ENCODE data around the gene TFAP2E.

The TFAP2E gene

GRCh38 chr1:35561297-35561971 lies 11.7 kb upstream of the TFAP2E start:
- H3K27ac ChIP-seq: no peak overlapping the region
- no peak for DNase-seq
- H3K9me3 ChIP-seq (ENCODE audit: severe bottlenecking): no peaks in the 10 kb centered on the region
- no peak overlapping the region for H3K4me3 ChIP-seq (ENCODE audit: low read depth, low read length)
- H3K36me3 ChIP-seq: peaks cover 50% of the 10 kb centered on the region
- TF ChIP-seq CTCF (IDR thresholded peaks at IDR 0.05; ENCODE audit: low read depth, low read length): no peak
- no peaks in the 10 kb centered on the region for H3K27me3 ChIP-seq (ENCODE audit: insufficient read depth, low read depth, severe bottlenecking)

GRCh38 chr1:35561972-35562680 lies 11.0 kb upstream of the TFAP2E start:
- Histone ChIP-seq H3K27me3 (ENCODE audit: insufficient read depth, low read depth, severe bottlenecking) (no peaks in the 10 kb centered on the region), H3K4me3 (ENCODE audit: low read depth, low read length) (no peak overlapping the region), H3K36me3 (peaks cover 48% of the 10 kb centered on the region), H3K27ac (no peak overlapping the region), H3K9me3 (ENCODE audit: severe bottlenecking) (no peaks in the 10 kb centered on the region)
- DNase-seq: no peak
- TF ChIP-seq CTCF (IDR thresholded peaks at IDR 0.05; ENCODE audit: low read depth, low read length): no peak

- Histone ChIP-seq H3K27me3 (ENCODE audit: insufficient read depth, low read depth, severe bottlenecking) (no peaks in the 10 kb centered on the region), H3K9me3 (ENCODE audit: severe bottlenecking) (no peaks in the 10 kb centered on the region), H3K36me3 (peaks cover 45% of the 10 kb centered on the region), H3K27ac (no peak overlapping the region), H3K4me3 (ENCODE audit: low read depth, low read length) (no peak overlapping the region)
- no peak for DNase-seq
- TF ChIP-seq CTCF (IDR thresholded peaks at IDR 0.05; ENCODE audit: low read depth, low read length): no peak
Measured at GRCh38 chr1:35563166-35563565, 9.9 kb upstream of the TFAP2E start.

GRCh38 chr1:35564037-35564883 lies 8.9 kb upstream of the TFAP2E start:
- DNase-seq: peak; percentile 84
- peak; percentile 93 for TF ChIP-seq CTCF (IDR thresholded peaks at IDR 0.05; ENCODE audit: low read depth, low read length)
- Histone ChIP-seq H3K4me3 (ENCODE audit: low read depth, low read length) (no peak overlapping the region), H3K9me3 (ENCODE audit: severe bottlenecking) (no peaks in the 10 kb centered on the region), H3K27me3 (ENCODE audit: insufficient read depth, low read depth, severe bottlenecking) (no peaks in the 10 kb centered on the region), H3K36me3 (peaks cover 45% of the 10 kb centered on the region), H3K27ac (no peak overlapping the region; the same call in 1 of the 2 replicates)

GRCh38 chr1:35564884-35565741 lies 8.0 kb upstream of the TFAP2E start:
- H3K4me3 ChIP-seq (ENCODE audit: low read depth, low read length): no peak overlapping the region
- no peak for TF ChIP-seq CTCF (IDR thresholded peaks at IDR 0.05; ENCODE audit: low read depth, low read length)
- H3K36me3 ChIP-seq: peaks cover 40% of the 10 kb centered on the region
- DNase-seq: no peak
- H3K9me3 ChIP-seq (ENCODE audit: severe bottlenecking): no peaks in the 10 kb centered on the region
- H3K27me3 ChIP-seq (ENCODE audit: insufficient read depth, low read depth, severe bottlenecking): no peaks in the 10 kb centered on the region
- peak overlapping the region; percentile 70 for H3K27ac ChIP-seq

All from WERI-Rb-1 (cell line).